KOPT-K1 (cell line): ENCODE data around the gene CES1.
"Not testable (repeated sequence)": the region's sequence is repeated elsewhere in the genome, so short reads cannot be mapped to it uniquely, and the experiment has no call there.

Source experiments
- H3K27ac ChIP-seq: fragments of 200-600 bp; sonication (generic); 2 replicates; pipeline ENCODE4 v1.5.1; 2016; ENCODE audit warnings: antibody characterized with exemption, mild to moderate bottlenecking, low read depth, low read length; ENCODE audit not compliant: poor library complexity, severe bottlenecking
- H3K36me3 ChIP-seq: fragments of 200-600 bp; sonication (generic); 2 replicates; pipeline ENCODE4 v1.5.1; 2017; ENCODE audit warnings: antibody characterized with exemption, mild to moderate bottlenecking, low read length, moderate library complexity; ENCODE audit not compliant: insufficient read depth
- H3K9me3 ChIP-seq: fragments of 200-600 bp; sonication (generic); 2 replicates; pipeline ENCODE4 v1.5.1; 2017; ENCODE audit warnings: antibody characterized with exemption, low read length, mild to moderate bottlenecking; ENCODE audit not compliant: insufficient read depth, poor library complexity, severe bottlenecking

CES1 gene

GRCh38 chr16:55832773-55833691, at the start of gene CES1:
Gene CES1, minus strand, starts transcription at chr16:55833096. Its CDS starts 41 bp downstream, at chr16:55833055.
- H3K9me3 ChIP-seq = no peaks in the 10 kb centered on the region
- no peaks in the 10 kb centered on the region for H3K36me3 ChIP-seq
- H3K27ac ChIP-seq = no peak within 1 kb of the TSS

GRCh38 chr16:55876854-55877253, 44.0 kb upstream of the CES1 start:
- H3K27ac ChIP-seq = no peak overlapping the region
- no peaks in the 10 kb centered on the region for H3K9me3 ChIP-seq
- no peaks in the 10 kb centered on the region for H3K36me3 ChIP-seq

GRCh38 chr16:55875273-55875672, 42.4 kb upstream of the CES1 start, which contains the start of gene CES5A:
Gene CES5A, minus strand, starts transcription at chr16:55875373. Its CDS starts 152 bp downstream, at chr16:55875221.
- H3K27ac ChIP-seq = no peak within 1 kb of the TSS
- H3K36me3 ChIP-seq = no peaks in the 10 kb centered on the region
- H3K9me3 ChIP-seq = no peaks in the 10 kb centered on the region

- H3K27ac ChIP-seq = no peak overlapping the region
- no peaks in the 10 kb centered on the region for H3K36me3 ChIP-seq
Measured at GRCh38 chr16:55873122-55873521, 40.2 kb upstream of the CES1 start.

GRCh38 chr16:55872130-55872529, 39.2 kb upstream of the CES1 start:
- H3K27ac ChIP-seq = no peak overlapping the region
- no peaks in the 10 kb centered on the region for H3K36me3 ChIP-seq

More at GRCh38 chr16:55873122-55873521, 40.2 kb upstream of the CES1 start:
- H3K9me3 ChIP-seq = no peaks in the 10 kb centered on the region

GRCh38 chr16:55871411-55872038, 38.6 kb upstream of the CES1 start:
- Histone ChIP-seq H3K27ac (no peak overlapping the region), H3K9me3 (no peaks in the 10 kb centered on the region), H3K36me3 (no peaks in the 10 kb centered on the region)

More at GRCh38 chr16:55872130-55872529, 39.2 kb upstream of the CES1 start:
- H3K9me3 ChIP-seq = no peaks in the 10 kb centered on the region

- no peak overlapping the region for H3K27ac ChIP-seq
- no peaks in the 10 kb centered on the region for H3K9me3 ChIP-seq
- H3K36me3 ChIP-seq = no peaks in the 10 kb centered on the region
Measured at GRCh38 chr16:55868980-55869379, 36.1 kb upstream of the CES1 start.

GRCh38 chr16:55868137-55868536, 35.2 kb upstream of the CES1 start:
- no peak overlapping the region for H3K27ac ChIP-seq

GRCh38 chr16:55861288-55861687, 28.4 kb upstream of the CES1 start:
- Histone ChIP-seq H3K9me3 (no peaks in the 10 kb centered on the region), H3K27ac (no peak overlapping the region), H3K36me3 (no peaks in the 10 kb centered on the region)

More at GRCh38 chr16:55868137-55868536, 35.2 kb upstream of the CES1 start:
- Histone ChIP-seq H3K36me3 (no peaks in the 10 kb centered on the region), H3K9me3 (no peaks in the 10 kb centered on the region)

GRCh38 chr16:55857650-55858049, 24.8 kb upstream of the CES1 start:
- not testable (repeated sequence) for H3K36me3 ChIP-seq, H3K9me3 ChIP-seq, H3K27ac ChIP-seq

- Histone ChIP-seq H3K36me3 (no peaks in the 10 kb centered on the region), H3K27ac (no peak overlapping the region), H3K9me3 (no peaks in the 10 kb centered on the region)
Measured at GRCh38 chr16:55856950-55857349, 24.1 kb upstream of the CES1 start.

GRCh38 chr16:55853114-55853513, 20.2 kb upstream of the CES1 start:
- Histone ChIP-seq H3K36me3 (no peaks in the 10 kb centered on the region), H3K27ac (no peak overlapping the region), H3K9me3 (no peaks in the 10 kb centered on the region)

- Histone ChIP-seq H3K27ac (no peak overlapping the region), H3K36me3 (no peaks in the 10 kb centered on the region), H3K9me3 (no peaks in the 10 kb centered on the region)
Measured at GRCh38 chr16:55849536-55849935, 16.6 kb upstream of the CES1 start.

GRCh38 chr16:55846598-55847346, 13.9 kb upstream of the CES1 start:
- Histone ChIP-seq H3K27ac (no peak overlapping the region), H3K36me3 (no peaks in the 10 kb centered on the region), H3K9me3 (no peaks in the 10 kb centered on the region)

- no peaks in the 10 kb centered on the region for H3K9me3 ChIP-seq
- H3K27ac ChIP-seq = no peak overlapping the region
- H3K36me3 ChIP-seq = no peaks in the 10 kb centered on the region
Measured at GRCh38 chr16:55843105-55843395, 10.2 kb upstream of the CES1 start.
